Immature natural killer cell (primary cell): ENCODE measurements around the gene GZMB. TPM values are rescaled to one million over a fixed set of nuclear protein-coding genes. Genes with fewer than 3 reads are reported as not detected.
"Not testable (repeated sequence)": the region's sequence is repeated elsewhere in the genome, so short reads cannot be mapped to it uniquely, and the experiment has no call there.

ENCODE experiments used
- DNase-seq, 3 donors: peaks; one replicate each; pipeline ENCODE4 v3.0.0; 2022; ENCODE audit warnings: mixed read lengths in 1 of 3
- H3K27ac Mint-ChIP-seq, 6 donors: one replicate each; pipeline ENCODE4 v1.8.0; 2020; ENCODE audit warnings: mixed read lengths in 6 of 6, mild to moderate bottlenecking in 5 of 6, inconsistent platforms in 4 of 6, moderate library complexity in 3 of 6
- H3K27me3 Mint-ChIP-seq, 3 donors: one replicate each; pipeline ENCODE4 v1.8.0; 2020 to 2021; ENCODE audit warnings: low read depth in 3 of 3, mild to moderate bottlenecking in 3 of 3, mixed read lengths in 3 of 3, moderate library complexity in 3 of 3, inconsistent platforms in 1 of 3
- H3K36me3 Mint-ChIP-seq, 3 donors: one replicate each; pipeline ENCODE4 v1.8.0; 2020; ENCODE audit warnings: mixed read lengths in 3 of 3, inconsistent platforms in 2 of 3, mild to moderate bottlenecking in 2 of 3
- H3K4me1 Mint-ChIP-seq, 2 donors: one replicate each; pipeline ENCODE4 v1.8.0; 2020; ENCODE audit warnings: inconsistent platforms in 2 of 2, mild to moderate bottlenecking in 2 of 2, mixed read lengths in 2 of 2, moderate library complexity in 1 of 2
- H3K4me3 Mint-ChIP-seq, 5 donors: one replicate each; pipeline ENCODE4 v1.8.0; 2020; ENCODE audit warnings: mild to moderate bottlenecking in 5 of 5, mixed read lengths in 5 of 5, inconsistent platforms in 3 of 5, moderate library complexity in 3 of 5
- H3K9me3 Mint-ChIP-seq, 6 donors: one replicate each; pipeline ENCODE4 v1.8.0; 2020; ENCODE audit warnings: mild to moderate bottlenecking in 6 of 6, mixed read lengths in 6 of 6, inconsistent platforms in 4 of 6, moderate library complexity in 3 of 6
- polyA plus RNA-seq, 3 donors: library from polyadenylated mRNA; unstranded; fragments of 300-500 nt; fragmentation: Illumina TruSeq; gene quantifications; one replicate each; pipeline ENCODE4 v1.2.3, GENCODE V29; 2021

The GZMB gene
- polyA plus RNA-seq, 3 donors from 2014 or later = 2,800 to 4,930 (median 2,869) TPM

- H3K9me3 Mint-ChIP-seq = peaks cover 0 to 11% (median 1%) of the 10 kb centered on the region in 6 donors
- not testable (repeated sequence) for H3K4me3 Mint-ChIP-seq, H3K27me3 Mint-ChIP-seq, H3K27ac Mint-ChIP-seq, DNase-seq, H3K4me1 Mint-ChIP-seq, H3K36me3 Mint-ChIP-seq
These were observed 49.6 kb downstream of the GZMB start for GRCh38 chr14:24584402-24584801.

Other genes with a start within 250 kb of the GZMB start
- gene NYNRIN, start 235.2 kb downstream of the GZMB start, polyA plus RNA-seq = under 1 TPM in 2 of 3 donors, not detected in 1; 0.18 TPM
- not detected for gene CBLN3, start 204.5 kb downstream of the GZMB start, polyA plus RNA-seq
- 10 to 100 TPM; 12.5 to 28.0 (median 25.6) TPM for gene KHNYN, start 204.2 kb downstream of the GZMB start, polyA plus RNA-seq
- 10 to 100 TPM; 62.2 to 91.2 (median 82.6) TPM for gene SDR39U1, start 191.4 kb downstream of the GZMB start, polyA plus RNA-seq
- not detected for gene CMA1, start 125.9 kb downstream of the GZMB start, polyA plus RNA-seq
- gene CTSG, start 57.9 kb downstream of the GZMB start, polyA plus RNA-seq = under 1 TPM in 1 of 3 donors, not detected in 2; 0.24 TPM
- gene GZMH, start 24.5 kb downstream of the GZMB start, polyA plus RNA-seq = 1,000 to 10,000 TPM in 2 of 3 donors, 100 to 1,000 TPM in 1; 981 to 1,459 (median 1,297) TPM